ENCODE measurements around the gene KIAA1217. TPM values are rescaled to one million over a fixed set of nuclear protein-coding genes. Genes with fewer than 3 reads are reported as not detected.

Gene KIAA1217
- total and polyA plus RNA-seq, 2 of the 8 experiments (the other 6 are each of a cell fraction or from before 2014, with no cell fraction given), result 4.5 to 15.6 TPM

- Histone ChIP-seq H2BK12ac (ENCODE audit: low read depth, low read length) (peak overlapping the region; percentile 68; the same call in 1 of the 2 replicates), H3K4me2 (ENCODE audit: insufficient read depth in 1 of 2, low read depth in 2 of 2, low read length in 2 of 2) (no peak overlapping the region), H4K8ac (ENCODE audit: extremely low read depth, insufficient read depth, low read length) (peak overlapping the region; percentile 39; the same call in 1 of the 2 replicates), H2AK5ac (ENCODE audit: low read depth, low read length) (0 out of 2 replicates have a peak overlapping the region, but pooled peaks have one; percentile 17), H3K4ac (replicated peaks; ENCODE audit: insufficient read length, low read depth, low read length) (no peak overlapping the region), H2AFZ (ENCODE audit: low read length) (no peak overlapping the region), H4K91ac (replicated peaks; ENCODE audit: insufficient read length, low read length) (no peak overlapping the region), H2BK20ac (ENCODE audit: low read length) (no peak overlapping the region), H3K18ac (ENCODE audit: extremely low read depth, low read length) (no peak overlapping the region), H2BK15ac (ENCODE audit: low read length) (no peak overlapping the region), H3K36me3 (ENCODE audit: control insufficient read depth in 2 of 4, insufficient read depth in 4 of 4, low read length in 3 of 4) (no peaks in the 10 kb centered on the region), H2BK5ac (ENCODE audit: low read depth, low read length) (no peak overlapping the region; the same call in 1 of the 2 replicates), H4K5ac (ENCODE audit: insufficient read length, low read depth, low read length) (no peak overlapping the region), H2BK120ac (replicated peaks; ENCODE audit: low read depth, low read length) (no peak overlapping the region), H3K56ac (replicated peaks; ENCODE audit: insufficient read length, low read depth, low read length) (no peak overlapping the region), H3K79me2 (ENCODE audit: control insufficient read depth in 1 of 2, insufficient read depth in 2 of 2, low read length in 2 of 2) (no peaks in the 10 kb centered on the region), H3K4me3 (ENCODE audit: extremely low read depth in 1 of 4, insufficient read depth in 2 of 4, low read depth in 3 of 4, low read length in 4 of 4) (no peak overlapping the region), H3K79me1 (ENCODE audit: low read depth, low read length) (no peaks in the 10 kb centered on the region), H3K9me3 (ENCODE audit: insufficient read depth in 2 of 2, low read depth in 1 of 2, low read length in 1 of 2) (no peaks in the 10 kb centered on the region), H3K14ac (ENCODE audit: insufficient read length) (no peak overlapping the region), H3K27ac (ENCODE audit: low read depth, low read length) (no peak overlapping the region), H4K20me1 (replicated peaks in 1 of 2; ENCODE audit: control insufficient read depth in 1 of 2, insufficient read depth in 2 of 2, low read length in 2 of 2) (no peaks in the 10 kb centered on the region), H3K4me1 (replicated peaks in 1 of 4; ENCODE audit: control insufficient read depth in 3 of 4, insufficient read depth in 4 of 4, low read length in 3 of 4) (no peaks in the 10 kb centered on the region; a peak in 1 of 7 replicates), H3K23ac (ENCODE audit: insufficient read length) (no peak overlapping the region), H3K9ac (replicated peaks in 1 of 4; ENCODE audit: extremely low read depth in 1 of 4, low read depth in 3 of 4, low read length in 3 of 4) (no peak overlapping the region), H3K27me3 (replicated peaks in 1 of 4; ENCODE audit: control insufficient read depth in 3 of 4, extremely low read depth in 1 of 4, insufficient read depth in 3 of 4, low read length in 3 of 4) (no peaks in the 10 kb centered on the region), H3K23me2 (ENCODE audit: low read depth, low read length) (no peaks in the 10 kb centered on the region)
- WGBS, 2 experiments (ENCODE audit: extremely low coverage in 1 of 2, insufficient coverage in 1 of 2, insufficient read length in 1 of 2, insufficient replicate concordance in 2 of 2, low coverage in 1 of 2, low lambda C conversion rate in 2 of 2, missing lambda C conversion rate in 1 of 2), result 90% methylated on average over 9 of the region's 9 CpGs; no CpG with 5 or more reads in 1 of the 2 experiments
- POLR2A ChIA-PET (ENCODE audit: partially characterized antibody), result interaction anchor here (1.0 kb wide), 1 partner anchor 12 kb away, joined by 3 read pairs; no protein-coding TSS in a partner anchor
- FAIRE-seq (no peak), DNase-seq (ENCODE audit: low read depth in 1 of 2, low spot score in 2 of 2) (no peak)
- CTCF ChIA-PET (ENCODE audit: partially characterized antibody), result interaction anchor here (1.5 kb wide), 1 partner anchor 15 kb away, joined by 3 read pairs; no protein-coding TSS in a partner anchor
- TF ChIP-seq CBX5 (IDR thresholded peaks at IDR 0.05; ENCODE audit: low read depth, low read length) (no peak), RFX5 (IDR thresholded peaks at IDR 0.05; ENCODE audit: borderline replicate concordance, low read depth, low read length) (no peak), GABPA (IDR thresholded peaks at IDR 0.05; ENCODE audit: borderline replicate concordance, insufficient read depth, low read length) (no peak), POLR2AphosphoS5 (IDR thresholded peaks at IDR 0.05; ENCODE audit: low read depth, low read length) (no peak), FOSL1 (IDR thresholded peaks at IDR 0.05; ENCODE audit: insufficient read depth, low read depth, low read length) (no peak), TEAD4 (IDR thresholded peaks at IDR 0.05; ENCODE audit: low read depth, low read length) (no peak), CEBPB (IDR thresholded peaks at IDR 0.05; ENCODE audit: low read depth, low read length) (no peak), EZH2 (IDR thresholded peaks at IDR 0.05; ENCODE audit: low read depth, low read length, severe bottlenecking) (no peak), CBX8 (IDR thresholded peaks at IDR 0.05; ENCODE audit: borderline replicate concordance, low read depth, low read length) (no peak), RAD21 (IDR thresholded peaks at IDR 0.05 in 1 of 2, conservative IDR thresholded peaks at IDR 0.05 in 1 of 2; ENCODE audit: low read depth in 2 of 2, low read length in 2 of 2) (no peak), SIRT6 (IDR thresholded peaks at IDR 0.05; ENCODE audit: low read length) (no peak), ATF2 (IDR thresholded peaks at IDR 0.05; ENCODE audit: low read length) (no peak)
These were observed 68.8 kb downstream of the KIAA1217 start for GRCh38 chr10:24277771-24278170.

Measured in H1 (cell line).